DMS114 treated with DMSO at 0.1 percent for 48 hours (cell line): Measurements from ENCODE around the gene MDK.
"Not testable (repeated sequence)": the region's sequence is repeated elsewhere in the genome, so short reads cannot be mapped to it uniquely, and the experiment has no call there.

ENCODE experiments used
- DNase-seq: peaks from one replicate; lab custom pipeline; 2025; ENCODE audit not compliant: unreplicated experiment; lab: John Stamatoyannopoulos, UW

The MDK gene

DNA sequence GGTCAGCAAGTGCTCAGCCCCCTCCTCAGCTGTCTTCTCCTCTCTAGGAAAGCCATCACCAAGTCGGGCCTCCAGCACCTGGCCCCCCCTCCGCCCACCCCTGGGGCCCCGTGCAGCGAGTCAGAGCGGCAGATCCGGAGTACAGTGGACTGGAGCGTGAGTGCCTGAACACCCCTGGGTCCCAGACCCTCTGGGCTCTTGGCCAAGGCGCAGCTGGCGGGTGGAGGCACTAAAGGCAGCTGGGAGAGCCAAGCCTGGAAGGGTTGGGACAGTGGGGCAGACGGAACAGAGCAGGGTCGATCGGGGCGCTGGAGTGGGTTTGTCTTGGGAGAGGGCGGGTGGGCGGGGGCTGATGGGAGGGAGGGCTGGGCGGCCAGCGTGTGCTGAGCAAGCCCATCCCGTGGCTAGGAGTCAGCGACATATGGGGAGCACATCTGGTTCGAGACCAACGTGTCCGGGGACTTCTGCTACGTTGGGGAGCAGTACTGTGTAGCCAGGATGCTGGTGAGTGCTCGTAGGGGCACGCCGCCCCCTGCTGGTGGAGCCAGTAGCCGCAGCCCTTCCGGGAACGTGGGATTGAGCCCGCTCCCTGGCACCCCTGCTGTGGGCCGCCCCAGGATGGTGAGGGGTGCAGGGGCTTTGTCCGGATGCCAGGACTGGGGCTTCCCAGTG lies 14.1 kb upstream of the MDK start:
- DNase-seq = peak; percentile 7

DNA sequence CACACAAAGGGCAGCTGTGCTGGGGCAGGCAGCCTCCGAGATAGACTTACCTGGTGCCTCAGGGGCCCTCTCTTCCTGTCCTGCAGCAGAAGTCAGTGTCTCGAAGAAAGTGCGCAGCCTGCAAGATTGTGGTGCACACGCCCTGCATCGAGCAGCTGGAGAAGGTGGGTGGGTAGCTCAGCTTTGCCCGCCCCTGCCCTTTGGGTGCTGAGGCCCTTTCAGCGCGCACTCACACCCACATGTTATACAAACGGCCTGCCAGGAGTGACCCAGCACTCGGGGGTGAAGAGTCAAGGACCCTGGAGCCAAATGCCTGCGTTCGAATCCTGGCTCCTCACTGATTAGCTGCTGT lies 13.6 kb upstream of the MDK start:
- no peak for DNase-seq

DNA sequence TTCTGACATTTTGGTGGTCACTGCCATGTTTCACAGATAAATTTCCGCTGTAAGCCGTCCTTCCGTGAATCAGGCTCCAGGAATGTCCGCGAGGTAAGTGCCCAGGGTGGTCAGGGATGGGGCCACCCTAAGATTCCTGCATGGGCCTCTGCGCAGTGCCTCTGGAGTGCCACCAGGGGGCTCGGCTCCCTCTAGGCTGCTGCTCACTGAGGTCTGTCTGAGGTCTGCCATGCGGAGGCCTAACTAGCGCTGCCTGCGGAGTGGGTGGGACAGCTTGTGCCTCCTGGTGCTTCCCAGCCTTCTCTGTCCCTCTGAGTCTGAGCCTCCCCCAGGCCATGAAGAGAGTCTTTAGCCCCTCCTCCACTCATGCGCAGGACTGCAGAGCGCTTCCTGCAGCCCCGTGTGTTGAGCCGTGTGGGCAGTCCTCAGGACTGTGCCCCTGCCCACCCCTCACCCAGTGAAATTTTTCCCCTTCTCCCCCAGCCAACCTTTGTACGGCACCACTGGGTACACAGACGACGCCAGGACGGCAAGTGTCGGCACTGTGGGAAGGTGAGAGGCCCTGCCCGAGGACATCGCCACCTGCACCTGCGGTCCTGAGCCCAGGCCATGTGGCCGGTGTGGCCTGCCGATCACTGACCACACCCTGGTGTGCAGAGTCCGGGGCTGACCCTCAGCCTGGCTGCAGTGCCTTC lies 11.9 kb upstream of the MDK start:
- peak; percentile 54 for DNase-seq

DNA sequence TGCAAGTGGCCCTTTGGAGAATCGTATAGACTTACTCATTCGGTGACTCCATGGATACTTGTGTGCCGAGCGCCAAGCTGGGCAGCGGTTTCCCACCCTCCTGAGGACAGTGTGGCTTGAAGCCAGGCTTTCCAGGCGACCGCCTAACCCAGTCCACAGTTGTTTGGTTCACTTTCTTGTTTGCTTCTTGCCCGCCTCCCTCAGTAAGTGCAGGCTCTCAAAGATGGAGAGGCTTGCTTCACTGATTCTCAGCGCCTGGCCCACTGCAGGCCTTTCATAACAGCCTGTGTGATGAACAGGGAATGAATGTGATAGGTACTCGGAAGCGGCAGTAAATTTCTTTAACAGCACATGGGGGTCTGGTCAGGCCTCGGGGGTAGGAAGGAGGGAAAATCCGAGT lies 11.2 kb upstream of the MDK start:
- no peak for DNase-seq

DNA sequence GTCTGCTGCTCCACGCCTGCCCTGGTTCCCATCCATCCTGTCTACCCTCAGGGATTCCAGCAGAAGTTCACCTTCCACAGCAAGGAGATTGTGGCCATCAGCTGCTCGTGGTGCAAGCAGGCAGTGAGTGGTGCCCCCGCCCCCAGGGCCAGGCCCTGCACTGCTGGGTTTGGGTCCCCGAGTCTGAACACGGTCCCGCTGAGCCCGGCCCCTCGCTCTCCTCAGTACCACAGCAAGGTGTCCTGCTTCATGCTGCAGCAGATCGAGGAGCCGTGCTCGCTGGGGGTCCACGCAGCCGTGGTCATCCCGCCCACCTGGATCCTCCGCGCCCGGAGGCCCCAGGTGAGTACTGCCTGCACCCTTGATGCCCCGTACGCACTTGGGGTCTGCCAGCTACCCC lies 10.2 kb upstream of the MDK start:
- DNase-seq = not testable (repeated sequence)

DNA sequence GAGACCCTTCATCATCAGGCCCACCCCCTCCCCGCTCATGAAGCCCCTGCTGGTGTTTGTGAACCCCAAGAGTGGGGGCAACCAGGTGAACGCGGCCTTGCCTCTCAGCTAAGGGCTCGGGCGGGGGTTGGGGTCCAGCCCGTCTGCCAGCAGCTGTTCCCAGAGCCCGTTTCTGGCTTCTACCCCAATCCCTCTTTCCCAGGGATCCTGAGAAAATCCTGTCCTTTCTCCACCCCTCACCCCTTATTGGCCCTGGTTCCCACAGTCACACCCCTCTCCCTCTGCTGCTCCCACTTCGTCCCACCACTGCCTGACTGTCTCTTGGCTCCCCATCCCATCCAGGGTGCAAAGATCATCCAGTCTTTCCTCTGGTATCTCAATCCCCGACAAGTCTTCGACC lies 9.4 kb upstream of the MDK start:
- no peak for DNase-seq

DNA sequence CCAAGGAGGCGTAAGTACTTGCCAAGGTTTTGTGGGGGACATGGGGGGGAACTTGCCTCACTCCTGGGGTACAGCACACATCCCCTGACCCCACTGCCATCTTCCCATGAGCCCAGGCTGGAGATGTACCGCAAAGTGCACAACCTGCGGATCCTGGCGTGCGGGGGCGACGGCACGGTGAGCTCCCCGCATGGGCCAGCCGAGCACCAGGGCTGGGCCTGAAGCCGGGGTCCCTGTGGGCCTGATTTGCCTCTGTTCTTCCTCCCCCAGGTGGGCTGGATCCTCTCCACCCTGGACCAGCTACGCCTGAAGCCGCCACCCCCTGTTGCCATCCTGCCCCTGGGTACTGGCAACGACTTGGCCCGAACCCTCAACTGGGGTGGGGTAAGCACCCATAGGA lies 9.0 kb upstream of the MDK start:
- not testable (repeated sequence) for DNase-seq

DNA sequence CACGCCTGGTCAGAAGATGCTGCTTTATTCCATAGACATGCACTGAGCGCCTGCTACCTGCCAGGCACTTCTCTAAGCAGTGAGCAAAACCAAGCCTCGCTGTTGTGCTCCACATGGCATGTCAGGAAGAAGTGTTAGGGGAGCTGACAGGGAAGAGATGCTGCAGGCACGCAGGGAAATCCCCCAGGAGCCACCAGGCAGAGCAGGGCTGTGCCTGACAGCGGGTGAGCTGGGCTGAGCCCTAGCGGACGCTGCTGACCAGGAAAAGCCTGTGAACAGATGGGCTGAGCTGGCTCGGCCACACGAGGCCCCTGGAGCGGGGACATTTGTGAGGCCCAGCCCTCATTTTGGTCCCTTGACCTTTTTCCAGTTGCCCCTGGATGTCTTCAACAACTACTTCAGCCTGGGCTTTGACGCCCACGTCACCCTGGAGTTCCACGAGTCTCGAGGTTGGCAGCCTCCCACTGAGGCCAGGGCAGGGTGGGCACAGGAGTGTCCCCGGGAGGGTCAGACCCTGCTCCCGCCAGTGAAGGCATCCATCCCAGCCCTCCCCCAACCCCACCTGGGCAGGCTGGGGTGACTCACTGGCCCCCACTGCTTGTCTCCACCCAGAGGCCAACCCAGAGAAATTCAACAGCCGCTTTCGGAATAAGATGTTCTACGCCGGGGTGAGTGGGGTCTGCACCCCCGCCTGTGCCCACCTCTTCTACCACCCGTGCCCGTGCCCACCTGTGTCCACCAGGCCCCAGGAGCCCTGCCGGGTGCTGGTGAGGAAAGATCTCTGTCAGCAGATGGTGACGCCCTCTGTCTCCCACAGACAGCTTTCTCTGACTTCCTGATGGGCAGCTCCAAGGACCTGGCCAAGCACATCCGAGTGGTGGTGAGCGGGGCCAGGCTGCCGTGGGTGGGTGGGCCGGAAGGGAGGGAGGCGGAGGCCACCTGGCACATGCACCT lies 7.4 kb upstream of the MDK start:
- no peak for DNase-seq

DNA sequence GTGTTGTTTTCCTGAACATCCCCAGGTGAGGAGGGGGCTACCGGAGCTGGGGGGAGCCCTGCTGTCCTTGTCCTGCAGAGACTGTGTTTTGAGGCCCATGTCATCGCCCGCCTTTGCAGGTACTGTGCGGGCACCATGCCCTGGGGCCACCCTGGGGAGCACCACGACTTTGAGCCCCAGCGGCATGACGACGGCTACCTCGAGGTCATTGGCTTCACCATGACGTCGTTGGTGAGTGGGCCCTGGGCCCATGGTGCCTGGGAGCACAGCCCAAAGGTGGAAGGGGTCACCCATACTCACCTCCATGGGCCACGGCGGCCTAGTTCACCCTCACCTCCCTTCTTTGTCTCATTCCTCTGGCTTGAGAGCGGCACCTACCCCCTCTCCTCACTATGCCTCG lies 6.7 kb upstream of the MDK start:
- no peak for DNase-seq

DNA sequence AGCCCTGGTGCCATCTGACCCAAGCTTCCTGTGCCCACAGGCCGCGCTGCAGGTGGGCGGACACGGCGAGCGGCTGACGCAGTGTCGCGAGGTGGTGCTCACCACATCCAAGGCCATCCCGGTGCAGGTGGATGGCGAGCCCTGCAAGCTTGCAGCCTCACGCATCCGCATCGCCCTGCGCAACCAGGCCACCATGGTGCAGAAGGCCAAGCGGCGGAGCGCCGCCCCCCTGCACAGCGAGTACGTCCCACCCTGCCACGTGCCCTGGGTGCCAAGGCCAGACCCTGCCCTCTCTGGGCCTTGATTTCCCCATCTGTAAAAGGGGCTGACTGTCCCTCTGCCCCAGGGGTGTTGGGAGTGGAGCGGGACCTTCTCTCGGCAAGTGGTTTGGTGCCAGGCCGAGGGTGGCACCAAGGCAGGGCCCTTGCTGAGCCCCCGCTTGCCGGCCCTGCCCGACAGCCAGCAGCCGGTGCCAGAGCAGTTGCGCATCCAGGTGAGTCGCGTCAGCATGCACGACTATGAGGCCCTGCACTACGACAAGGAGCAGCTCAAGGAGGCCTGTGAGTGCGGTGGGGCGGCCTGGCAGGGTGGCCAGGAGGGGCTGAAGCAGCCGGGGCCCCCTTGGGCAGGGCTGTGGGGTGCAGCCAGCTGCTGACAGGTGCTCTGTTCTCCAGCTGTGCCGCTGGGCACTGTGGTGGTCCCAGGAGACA lies 5.9 kb upstream of the MDK start:
- no peak for DNase-seq

DNA sequence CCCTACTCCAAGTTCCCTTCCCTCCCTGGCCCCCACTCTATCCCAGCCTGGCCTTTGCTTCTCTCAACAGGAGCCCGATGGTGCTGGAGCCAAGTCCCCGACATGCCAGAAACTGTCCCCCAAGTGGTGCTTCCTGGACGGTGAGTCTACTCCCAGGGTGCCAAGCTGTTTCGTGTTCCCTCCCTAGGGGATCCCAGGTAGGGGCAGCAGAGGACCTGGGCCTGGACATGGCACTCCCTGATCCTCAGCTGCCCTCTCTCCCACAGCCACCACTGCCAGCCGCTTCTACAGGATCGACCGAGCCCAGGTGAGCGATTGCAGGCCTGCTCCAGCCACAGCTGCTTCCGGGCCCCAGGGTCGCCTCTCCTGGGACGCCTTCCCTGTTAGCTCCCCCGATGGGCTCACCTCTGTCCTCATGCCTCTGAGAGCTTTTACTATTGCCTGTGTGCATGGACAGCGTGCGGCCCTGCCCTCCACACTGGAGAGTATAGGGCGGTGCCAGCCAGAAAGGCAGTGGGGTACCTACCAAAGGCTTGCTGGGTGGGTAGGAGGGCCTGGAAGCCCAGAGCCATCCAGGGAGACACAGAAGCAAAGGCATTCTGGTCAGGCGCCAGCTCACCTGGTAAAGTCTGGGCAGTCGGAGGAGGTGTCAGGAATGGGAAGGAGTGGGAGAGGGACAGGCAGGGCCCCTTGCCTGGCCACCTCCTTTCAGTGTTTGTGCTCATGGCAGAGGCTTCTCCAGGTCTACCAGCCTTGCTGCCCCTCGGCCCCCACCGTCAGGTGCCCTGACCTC lies 5.0 kb upstream of the MDK start:
- DNase-seq = no peak

DNA sequence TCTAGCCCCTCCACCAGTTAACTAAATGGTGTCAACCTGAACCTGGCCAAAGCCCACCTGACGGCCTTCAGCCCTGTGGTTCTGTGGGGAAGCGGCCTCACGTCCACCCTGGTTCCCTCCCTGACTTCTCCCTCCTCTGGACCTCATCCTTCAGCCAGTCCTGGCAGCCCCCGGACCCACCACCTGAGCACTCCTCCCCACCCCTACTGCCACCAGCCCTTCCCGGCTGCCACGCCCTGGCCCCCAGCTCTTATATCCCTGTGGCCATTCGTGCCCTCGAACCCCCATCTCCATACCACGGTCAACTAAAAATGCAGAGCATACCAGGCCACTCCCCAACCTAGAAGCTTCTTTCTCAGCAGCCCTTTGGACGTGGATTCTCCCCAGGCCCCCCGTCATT lies 4.2 kb upstream of the MDK start:
- DNase-seq = no peak

DNA sequence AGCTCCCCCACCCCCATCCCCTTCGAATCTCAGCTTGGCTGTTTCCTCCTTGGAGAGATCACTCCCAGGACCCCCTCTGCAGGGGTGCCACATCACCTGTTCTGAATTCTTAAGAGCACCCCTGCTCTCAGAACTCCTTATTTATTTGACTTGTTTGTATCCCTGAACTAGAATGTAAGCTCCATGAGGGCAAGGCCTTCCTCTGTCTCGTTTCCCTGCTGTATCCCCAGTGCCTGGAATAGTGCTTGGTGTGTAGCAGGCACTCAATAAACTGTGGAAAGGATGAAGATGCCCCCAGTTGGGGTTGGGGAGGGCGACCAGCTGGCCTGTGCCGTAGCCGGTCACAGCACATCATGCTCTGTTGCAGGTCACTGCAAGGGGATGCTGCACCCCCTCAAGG lies 3.6 kb upstream of the MDK start:
- DNase-seq = no peak

DNA sequence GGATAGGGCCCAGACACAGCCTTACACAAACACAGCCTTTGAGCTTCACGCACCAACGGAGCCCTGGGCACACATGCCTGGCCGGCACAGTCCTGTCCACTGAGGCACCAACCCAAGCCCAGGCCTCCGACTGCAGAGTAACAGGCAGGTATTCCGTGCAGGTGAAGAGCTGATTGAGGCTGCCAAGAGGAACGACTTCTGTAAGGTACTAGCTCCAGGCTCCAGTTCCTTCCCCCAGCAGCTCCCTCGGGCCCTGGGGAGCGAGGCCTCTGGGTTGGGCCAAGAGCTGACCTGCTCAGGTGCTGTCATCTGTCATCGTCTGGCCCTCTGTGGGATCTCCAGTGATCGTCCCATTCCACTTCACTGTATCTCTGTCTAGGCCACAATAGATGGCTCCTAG lies 3.2 kb upstream of the MDK start:
- DNase-seq = no peak

DNA sequence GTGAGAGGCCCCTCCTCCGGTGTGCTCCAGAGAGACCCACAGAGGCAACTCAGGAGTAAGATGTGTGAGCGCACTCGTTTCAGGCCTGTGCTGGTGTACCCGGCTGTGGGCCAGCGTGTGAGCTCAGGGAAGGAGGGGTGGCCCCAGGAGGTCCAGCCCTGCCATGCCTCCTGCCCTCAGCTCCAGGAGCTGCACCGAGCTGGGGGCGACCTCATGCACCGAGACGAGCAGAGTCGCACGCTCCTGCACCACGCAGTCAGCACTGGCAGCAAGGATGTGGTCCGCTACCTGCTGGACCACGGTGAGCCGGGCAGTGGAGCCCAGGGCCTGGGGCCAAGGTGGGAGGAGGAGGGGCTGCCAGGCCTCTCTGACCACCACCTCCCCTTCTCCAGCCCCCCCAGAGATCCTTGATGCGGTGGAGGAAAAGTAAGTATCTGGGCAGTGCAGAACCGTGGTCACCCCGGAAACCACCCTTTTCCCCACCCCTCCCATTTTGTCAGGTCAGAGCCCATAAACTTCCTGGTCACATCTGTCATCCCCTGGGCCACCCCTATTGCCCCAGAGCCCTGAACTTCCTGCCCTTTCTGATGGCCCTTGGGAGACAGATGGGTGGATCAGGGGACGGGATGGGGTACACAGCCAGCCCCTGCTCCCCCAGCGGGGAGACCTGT lies 2.5 kb upstream of the MDK start:
- no peak for DNase-seq

DNA sequence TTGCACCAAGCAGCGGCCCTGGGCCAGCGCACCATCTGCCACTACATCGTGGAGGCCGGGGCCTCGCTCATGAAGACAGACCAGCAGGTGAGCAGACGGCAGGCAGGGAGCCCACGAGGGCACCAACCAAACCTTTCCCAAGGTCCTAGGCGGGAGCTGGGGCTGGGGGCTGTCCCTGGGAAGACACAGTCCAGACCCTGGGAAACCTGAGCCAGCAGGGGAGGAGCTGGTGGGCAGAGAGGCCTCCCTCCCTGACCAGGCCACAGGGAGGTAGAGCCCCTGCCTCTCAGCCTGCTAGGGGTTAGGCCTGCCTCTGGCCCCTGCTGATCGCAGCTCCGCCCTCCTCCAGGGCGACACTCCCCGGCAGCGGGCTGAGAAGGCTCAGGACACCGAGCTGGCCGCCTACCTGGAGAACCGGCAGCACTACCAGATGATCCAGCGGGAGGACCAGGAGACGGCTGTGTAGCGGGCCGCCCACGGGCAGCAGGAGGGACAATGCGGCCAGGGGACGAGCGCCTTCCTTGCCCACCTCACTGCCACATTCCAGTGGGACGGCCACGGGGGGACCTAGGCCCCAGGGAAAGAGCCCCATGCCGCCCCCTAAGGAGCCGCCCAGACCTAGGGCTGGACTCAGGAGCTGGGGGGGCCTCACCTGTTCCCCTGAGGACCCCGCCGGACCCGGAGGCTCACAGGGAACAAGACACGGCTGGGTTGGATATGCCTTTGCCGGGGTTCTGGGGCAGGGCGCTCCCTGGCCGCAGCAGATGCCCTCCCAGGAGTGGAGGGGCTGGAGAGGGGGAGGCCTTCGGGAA lies 1.8 kb upstream of the MDK start:
- not testable (repeated sequence) for DNase-seq

DNA sequence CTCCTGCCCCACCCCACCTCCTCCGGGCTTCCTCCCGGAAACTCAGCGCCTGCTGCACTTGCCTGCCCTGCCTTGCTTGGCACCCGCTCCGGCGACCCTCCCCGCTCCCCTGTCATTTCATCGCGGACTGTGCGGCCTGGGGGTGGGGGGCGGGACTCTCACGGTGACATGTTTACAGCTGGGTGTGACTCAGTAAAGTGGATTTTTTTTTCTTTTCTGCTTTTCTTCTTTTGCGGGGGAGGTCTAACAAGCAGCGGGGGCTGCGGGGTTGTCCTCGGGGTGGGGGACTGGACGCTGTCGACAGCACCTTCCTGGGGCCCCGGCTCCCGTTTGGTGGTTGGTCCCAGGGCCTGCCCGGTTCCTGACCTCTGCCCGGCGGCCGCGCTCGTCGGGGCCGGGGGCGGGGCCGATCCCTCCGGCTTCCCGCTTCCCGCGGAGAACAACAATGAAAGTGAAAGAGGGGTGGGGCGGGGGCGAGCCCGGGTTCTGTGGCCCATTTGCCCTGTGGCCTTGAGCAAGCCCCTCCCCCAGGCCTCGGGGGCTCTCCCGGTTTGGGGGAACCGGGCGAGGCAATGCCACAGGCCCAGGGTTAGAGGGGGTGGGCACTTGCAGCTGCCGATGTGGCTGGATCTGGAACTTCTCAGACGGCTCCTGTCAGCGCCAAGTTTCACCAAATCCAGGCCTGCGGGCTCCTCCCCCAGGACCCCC lies 975 bp upstream of the MDK start:
- no peak for DNase-seq

DNA sequence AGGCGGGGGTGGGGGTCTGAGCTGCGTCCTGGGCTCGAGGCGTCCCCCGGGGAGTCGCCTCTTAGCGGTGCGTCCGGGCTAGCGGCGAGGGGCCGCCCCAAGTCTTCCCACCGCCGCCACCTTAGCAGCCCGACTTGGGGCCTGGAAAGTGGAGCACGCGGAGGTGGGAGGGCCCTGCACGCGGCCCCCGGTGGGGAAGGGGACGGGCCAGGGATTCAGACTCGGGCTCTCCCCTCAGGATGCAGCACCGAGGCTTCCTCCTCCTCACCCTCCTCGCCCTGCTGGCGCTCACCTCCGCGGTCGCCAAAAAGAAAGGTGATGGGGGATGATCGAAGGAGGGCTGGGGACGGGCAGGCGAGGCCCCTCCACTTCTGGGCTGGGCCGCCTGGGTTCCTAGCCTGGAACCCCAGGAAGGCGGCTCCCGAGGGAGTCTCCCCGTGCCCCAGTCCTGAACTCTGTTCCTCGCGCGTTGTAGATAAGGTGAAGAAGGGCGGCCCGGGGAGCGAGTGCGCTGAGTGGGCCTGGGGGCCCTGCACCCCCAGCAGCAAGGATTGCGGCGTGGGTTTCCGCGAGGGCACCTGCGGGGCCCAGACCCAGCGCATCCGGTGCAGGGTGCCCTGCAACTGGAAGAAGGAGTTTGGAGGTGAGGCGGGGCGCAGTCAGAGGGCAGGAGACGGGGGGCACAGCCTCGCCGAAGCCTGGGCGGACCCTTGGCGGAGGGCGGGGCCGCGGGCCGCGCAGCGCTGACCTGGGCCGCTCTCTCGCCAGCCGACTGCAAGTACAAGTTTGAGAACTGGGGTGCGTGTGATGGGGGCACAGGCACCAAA lies 563 bp downstream of the MDK start:
- DNase-seq = no peak
